PC-9 (cell line): ENCODE measurements around the gene NYAP2. TPM values are rescaled to one million over a fixed set of nuclear protein-coding genes. Genes with fewer than 3 reads are reported as not detected.

Experiments
- BruUV-seq: library from RNA; stranded (reverse); fragments of 400-500 nt; replicated peaks from 2 replicates; lab custom pipeline; 2021; lab: Mats Ljungman, UMichigan
- CTCF ChIA-PET: fragments of 300-600 bp; sonication (Branson Sonifier 250); formaldehyde crosslinking; loops from one replicate; lab custom pipeline; 2022; ENCODE audit warnings: antibody characterized with exemption; lab: Charles Lee
- POLR2A ChIA-PET: fragments of 300-600 bp; sonication (Branson Sonifier 250); formaldehyde crosslinking; loops from one replicate; lab custom pipeline; 2022; ENCODE audit warnings: antibody characterized with exemption; ENCODE audit not compliant: unreplicated experiment; lab: Charles Lee
- DNase-seq, 2 experiments: peaks; one replicate each; pipeline versions ENCODE4 v3.0.0 to v3.0.0-alpha.2; 2015 to 2022; ENCODE audit warnings: mixed read lengths in 1 of 2
- H2AFZ ChIP-seq: fragments of 200-600 bp; sonication (generic); 2 replicates; pipeline ENCODE4 v1.8.1; 2017; ENCODE audit warnings: antibody characterized with exemption
- H3F3A ChIP-seq: fragments of 200-600 bp; sonication (generic); 2 replicates; pipeline ENCODE4 v1.8.1; 2017; ENCODE audit warnings: antibody characterized with exemption, mild to moderate bottlenecking, low read depth; ENCODE audit not compliant: insufficient read depth
- H3K27ac ChIP-seq: fragments of 200-600 bp; sonication (generic); 2 replicates; pipeline ENCODE4 v1.6.1; 2016; ENCODE audit warnings: mixed run types
- H3K27me3 ChIP-seq: fragments of 200-600 bp; sonication (generic); 2 replicates; pipeline ENCODE4 v1.6.1; 2016; ENCODE audit warnings: low read depth, mixed run types; ENCODE audit not compliant: insufficient read depth
- H3K36me3 ChIP-seq: fragments of 200-600 bp; sonication (generic); 2 replicates; pipeline ENCODE4 v1.6.1; 2016; ENCODE audit warnings: low read depth, mixed run types
- H3K4me1 ChIP-seq: fragments of 200-600 bp; sonication (generic); replicated peaks from 2 replicates; pipeline ENCODE4 v1.6.1; 2016; ENCODE audit warnings: mixed run types; ENCODE audit not compliant: insufficient read depth
- H3K4me2 ChIP-seq: fragments of 200-600 bp; sonication (generic); 2 replicates; pipeline ENCODE4 v1.6.1; 2017; ENCODE audit warnings: mixed run types
- H3K4me3 ChIP-seq: fragments of 200-600 bp; sonication (generic); 2 replicates; pipeline ENCODE4 v1.6.1; 2016; ENCODE audit warnings: mixed run types
- H3K79me2 ChIP-seq: fragments of 200-600 bp; sonication (generic); 2 replicates; pipeline ENCODE4 v1.6.1; 2017; ENCODE audit warnings: low read depth, mixed run types
- H3K9me2 ChIP-seq: fragments of 200-600 bp; sonication (generic); 2 replicates; pipeline ENCODE4 v1.8.1; 2017; ENCODE audit warnings: mild to moderate bottlenecking; ENCODE audit not compliant: insufficient read depth
- H3K9me3 ChIP-seq: fragments of 200-600 bp; sonication (generic); 2 replicates; pipeline ENCODE4 v1.8.1; 2016; ENCODE audit warnings: low read depth; ENCODE audit not compliant: insufficient read depth
- H4K20me1 ChIP-seq: fragments of 200-600 bp; sonication (generic); 2 replicates; pipeline ENCODE4 v1.8.1; 2017; ENCODE audit not compliant: insufficient read depth
- EZH2 ChIP-seq: fragments of 200-600 bp; sonication (generic); IDR thresholded peaks from 2 replicates; pipeline ENCODE4 v1.8.0; 2017; ENCODE audit warnings: antibody characterized with exemption, low read depth
- intact Hi-C: fragments of 100-400 bp; cut with micrococcal nuclease; formaldehyde crosslinking; loops from one replicate; pipeline ENCODE4 v1.10.0; 2022; ENCODE audit not compliant: unreplicated experiment
- total RNA-seq: library from RNA; stranded (reverse); gene quantifications from 2 replicates; pipeline ENCODE4 v1.2.3, GENCODE V29; 2021
- TF ChIP-seq, protein P1 (sequence below): fragments of 200-600 bp; sonication (generic); conservative IDR thresholded peaks from 2 replicates; pipeline ENCODE4 v1.6.1; 2017; ENCODE audit warnings: mixed run types, antibody characterized with exemption, mild to moderate bottlenecking, moderate library complexity

Gene NYAP2
- total RNA-seq, 1 experiment from 2014 or later, result 0.65 TPM

DNA sequence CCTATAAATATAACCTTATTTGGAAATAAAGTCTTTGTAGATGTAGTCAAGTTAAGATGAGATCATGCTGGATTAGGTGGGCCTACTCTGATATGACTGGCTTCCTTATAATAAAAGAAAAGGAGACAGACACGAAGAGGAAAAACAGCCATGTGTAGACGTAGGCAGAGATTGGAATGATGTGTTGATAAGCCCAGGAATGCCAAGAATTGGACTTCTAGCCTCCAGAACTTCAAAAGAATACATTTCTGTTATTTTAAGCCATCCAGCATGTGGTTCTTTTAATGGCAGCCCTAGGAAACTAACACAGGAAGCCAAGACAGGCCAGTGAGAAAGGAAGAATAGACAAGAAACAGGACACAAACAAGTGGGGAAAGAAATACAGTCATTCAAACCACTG, 68.6 kb downstream of the NYAP2 start:
- POLR2A ChIA-PET, result no interaction called here
- Histone ChIP-seq H3K27me3 (no peaks in the 10 kb centered on the region), H2AFZ (no peak overlapping the region), H3K9me3 (no peaks in the 10 kb centered on the region), H3F3A (no peaks in the 10 kb centered on the region), H4K20me1 (no peaks in the 10 kb centered on the region), H3K36me3 (no peaks in the 10 kb centered on the region), H3K79me2 (no peaks in the 10 kb centered on the region), H3K27ac (no peak overlapping the region), H3K4me1 (0 out of 2 replicates have a peak, but pooled peaks cover 7% of the 10 kb centered on the region), H3K9me2 (no peaks in the 10 kb centered on the region), H3K4me2 (no peak overlapping the region), H3K4me3 (no peak overlapping the region)
- CTCF ChIA-PET, result no interaction called here
- intact Hi-C loops, result loop anchor here (5.0 kb wide), 2 partner anchors 186 to 194 kb away; no protein-coding TSS in a partner anchor
- BruUV-seq, result no TSS peak
- no peak for DNase-seq
- TF ChIP-seq, protein P1, sequence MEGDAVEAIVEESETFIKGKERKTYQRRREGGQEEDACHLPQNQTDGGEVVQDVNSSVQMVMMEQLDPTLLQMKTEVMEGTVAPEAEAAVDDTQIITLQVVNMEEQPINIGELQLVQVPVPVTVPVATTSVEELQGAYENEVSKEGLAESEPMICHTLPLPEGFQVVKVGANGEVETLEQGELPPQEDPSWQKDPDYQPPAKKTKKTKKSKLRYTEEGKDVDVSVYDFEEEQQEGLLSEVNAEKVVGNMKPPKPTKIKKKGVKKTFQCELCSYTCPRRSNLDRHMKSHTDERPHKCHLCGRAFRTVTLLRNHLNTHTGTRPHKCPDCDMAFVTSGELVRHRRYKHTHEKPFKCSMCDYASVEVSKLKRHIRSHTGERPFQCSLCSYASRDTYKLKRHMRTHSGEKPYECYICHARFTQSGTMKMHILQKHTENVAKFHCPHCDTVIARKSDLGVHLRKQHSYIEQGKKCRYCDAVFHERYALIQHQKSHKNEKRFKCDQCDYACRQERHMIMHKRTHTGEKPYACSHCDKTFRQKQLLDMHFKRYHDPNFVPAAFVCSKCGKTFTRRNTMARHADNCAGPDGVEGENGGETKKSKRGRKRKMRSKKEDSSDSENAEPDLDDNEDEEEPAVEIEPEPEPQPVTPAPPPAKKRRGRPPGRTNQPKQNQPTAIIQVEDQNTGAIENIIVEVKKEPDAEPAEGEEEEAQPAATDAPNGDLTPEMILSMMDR, result no peak
- no peak for TF ChIP-seq EZH2

DNA sequence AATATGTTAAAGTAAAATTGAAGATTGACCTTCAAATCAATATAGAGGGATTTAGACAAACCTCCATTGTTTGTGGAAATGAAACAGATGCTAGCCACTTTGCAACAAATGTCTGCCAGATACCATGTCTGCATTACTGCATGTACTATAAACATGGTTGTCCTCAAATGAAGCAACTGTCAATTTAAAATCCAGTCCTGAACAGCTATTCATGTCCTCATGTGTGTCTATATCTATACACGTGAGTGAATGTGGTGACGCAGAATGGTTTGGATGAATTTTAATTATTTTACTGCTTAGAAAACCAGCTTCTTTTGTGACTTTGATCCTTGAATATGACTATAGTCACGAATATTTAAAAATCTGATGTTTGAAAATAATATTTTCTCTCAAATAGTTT, 71.5 kb downstream of the NYAP2 start:
- intact Hi-C loops, result no loop called here
- no peaks in the 10 kb centered on the region for H3K79me2 ChIP-seq
- no peaks in the 10 kb centered on the region for H3K36me3 ChIP-seq
- TF ChIP-seq, protein P1, result no peak
- no peak for TF ChIP-seq EZH2
- H4K20me1 ChIP-seq, result no peaks in the 10 kb centered on the region
- H3K27ac ChIP-seq, result no peak overlapping the region
- no peaks in the 10 kb centered on the region for H3F3A ChIP-seq
- H3K9me2 ChIP-seq, result 0 out of 2 replicates have a peak, but pooled peaks cover 6% of the 10 kb centered on the region
- H3K4me3 ChIP-seq, result no peak overlapping the region
- H2AFZ ChIP-seq, result no peak overlapping the region
- CTCF ChIA-PET, result interaction anchor here (0.6 kb wide), 2 partner anchors 428 to 578 kb away, joined by 3 read pairs; no protein-coding TSS in a partner anchor
- no peaks in the 10 kb centered on the region for H3K9me3 ChIP-seq
- POLR2A ChIA-PET, result interaction anchor here (0.7 kb wide), 1 partner anchor 11 kb away, joined by 8 read pairs; no protein-coding TSS in a partner anchor
- no peak overlapping the region for H3K4me2 ChIP-seq
- no peaks in the 10 kb centered on the region for H3K4me1 ChIP-seq
- no TSS peak for BruUV-seq
- no peaks in the 10 kb centered on the region for H3K27me3 ChIP-seq
- DNase-seq, result no peak

DNA sequence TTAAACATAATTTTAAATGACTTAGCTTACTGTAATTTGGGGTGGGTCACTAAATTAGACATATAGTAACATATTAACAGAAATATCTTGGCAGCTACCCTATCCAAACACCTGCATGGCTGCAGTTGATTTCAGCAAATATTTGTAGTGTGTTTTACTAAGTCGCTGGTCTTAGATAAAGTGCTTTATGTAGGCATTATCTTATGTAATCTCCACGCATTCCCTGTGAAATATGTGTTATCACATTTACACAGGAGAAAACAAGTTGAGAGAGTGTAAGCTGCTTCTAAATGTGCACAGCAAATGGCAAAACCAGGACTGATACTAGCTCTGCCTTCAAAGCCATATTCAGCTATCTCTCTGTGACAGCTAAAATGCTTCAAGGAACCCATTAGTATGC, 72.0 kb downstream of the NYAP2 start:
- H3K4me3 ChIP-seq, result no peak overlapping the region
- no peaks in the 10 kb centered on the region for H3F3A ChIP-seq
- H4K20me1 ChIP-seq, result no peaks in the 10 kb centered on the region
- no peak overlapping the region for H2AFZ ChIP-seq
- intact Hi-C loops, result no loop called here
- H3K9me2 ChIP-seq, result 0 out of 2 replicates have a peak, but pooled peaks cover 6% of the 10 kb centered on the region
- H3K27ac ChIP-seq, result no peak overlapping the region
- no peak for DNase-seq
- BruUV-seq, result no TSS peak
- no peaks in the 10 kb centered on the region for H3K36me3 ChIP-seq
- H3K79me2 ChIP-seq, result no peaks in the 10 kb centered on the region
- H3K27me3 ChIP-seq, result no peaks in the 10 kb centered on the region
- H3K9me3 ChIP-seq, result no peaks in the 10 kb centered on the region
- H3K4me1 ChIP-seq, result no peaks in the 10 kb centered on the region
- TF ChIP-seq, protein P1, result no peak
- no peak for TF ChIP-seq EZH2
- CTCF ChIA-PET, result interaction anchor here (0.6 kb wide), 2 partner anchors 429 to 579 kb away, joined by 3 read pairs; no protein-coding TSS in a partner anchor
- no peak overlapping the region for H3K4me2 ChIP-seq
- POLR2A ChIA-PET, result interaction anchor here (0.7 kb wide), 1 partner anchor 11 kb away, joined by 8 read pairs; no protein-coding TSS in a partner anchor
